Natural killer cell (primary cell): Measurements from ENCODE around the gene OR1E2. TPM values are rescaled to one million over a fixed set of nuclear protein-coding genes. Genes with fewer than 3 reads are reported as not detected.

ENCODE experiments used
- ATAC-seq, 3 donors: fragments of 150-1000 bp in 2 of 3; fragments of 200-7000 bp in 1 of 3; cut with Tn5 transposase; 1 replicate in 1 of 3; 2 replicates in 2 of 3; pipeline ENCODE4 v1.10.0; 2021; ENCODE audit warnings: mild to moderate bottlenecking in 2 of 3, moderate library complexity in 2 of 3
- DNase-seq, 2 donors: peaks; one replicate each; pipeline versions ENCODE4 v3.0.0 to v3.0.0-alpha.2; 2013 to 2021; ENCODE audit warnings: mixed read lengths in 1 of 2
- H3K27ac ChIP-seq: one replicate; pipeline ENCODE4 v1.5.1; 2013; ENCODE audit warnings: mild to moderate bottlenecking, low read length
- H3K27me3 ChIP-seq: one replicate; pipeline ENCODE4 v1.6.1; 2013; ENCODE audit warnings: low read length; ENCODE audit not compliant: control insufficient read depth, insufficient read depth
- H3K36me3 ChIP-seq: one replicate; pipeline ENCODE4 v1.6.1; 2013; ENCODE audit warnings: low read length; ENCODE audit not compliant: control insufficient read depth, insufficient read depth
- H3K4me1 ChIP-seq: one replicate; pipeline ENCODE4 v1.6.1; 2013; ENCODE audit warnings: low read length; ENCODE audit not compliant: control insufficient read depth, insufficient read depth
- H3K4me3 ChIP-seq: one replicate; pipeline ENCODE4 v1.5.1; 2013; ENCODE audit warnings: low read length
- H3K9me3 ChIP-seq: one replicate; pipeline ENCODE4 v1.6.1; 2013; ENCODE audit warnings: low read length; ENCODE audit not compliant: control insufficient read depth, insufficient read depth
- H3K27ac Mint-ChIP-seq, 2 donors: one replicate each; pipeline ENCODE4 v1.8.0; 2022; ENCODE audit warnings: mild to moderate bottlenecking in 2 of 2, mixed read lengths in 2 of 2, moderate library complexity in 1 of 2
- H3K27me3 Mint-ChIP-seq, 2 donors: one replicate each; pipeline ENCODE4 v1.8.0; 2022; ENCODE audit warnings: low read depth in 2 of 2, mixed read lengths in 2 of 2
- H3K36me3 Mint-ChIP-seq: one replicate; pipeline ENCODE4 v1.8.0; 2022; ENCODE audit warnings: mixed read lengths
- H3K4me1 Mint-ChIP-seq, 2 donors: one replicate each; pipeline ENCODE4 v1.8.0; 2022; ENCODE audit warnings: mixed read lengths in 2 of 2
- H3K4me3 Mint-ChIP-seq: one replicate; pipeline ENCODE4 v1.8.0; 2022; ENCODE audit warnings: mild to moderate bottlenecking, moderate library complexity, mixed read lengths
- H3K9me3 Mint-ChIP-seq, 2 donors: one replicate each; pipeline ENCODE4 v1.8.0; 2022; ENCODE audit warnings: mixed read lengths in 2 of 2
- CTCF ChIP-seq: fragments of 200-600 bp; IDR thresholded peaks from one replicate; pipeline ENCODE4 v1.8.0; 2022; ENCODE audit warnings: antibody characterized with exemption
- WGBS: methylation state at CpG from one replicate; pipeline ENCODE4 v1.1.7; 2013; ENCODE audit warnings: missing lambda C conversion rate; ENCODE audit not compliant: insufficient coverage; 5-methylcytosine and 5-hydroxymethylcytosine counted together
- intact Hi-C: fragments of 100-400 bp; cut with micrococcal nuclease; formaldehyde crosslinking; loops from one replicate; pipeline ENCODE4 v1.14.2; 2022
- total RNA-seq, 4 donors: library from RNA; stranded (reverse); fragments of 120-200 nt in 1 of 4; gene quantifications; one replicate each; pipeline versions ENCODE4 v1.2.3 to v1.2.4, GENCODE V29; 2013 to 2022

Gene OR1E2
- not detected for total RNA-seq
- not detected for total RNA-seq (2013)

- TF ChIP-seq CTCF, result no peak
Observed at GRCh38 chr17:3433741-3434140, at the start of gene OR1E2. Gene OR1E2 (minus strand): TSS chr17:3433841. CDS start chr17:3433841, 0 bp downstream.

GRCh38 chr17:3482852-3483251 is 49.2 kb upstream of the OR1E2 start:
- Histone ChIP-seq H3K27me3 (no peaks in the 10 kb centered on the region), H3K4me1 (no peaks in the 10 kb centered on the region), H3K36me3 (no peaks in the 10 kb centered on the region), H3K27ac (no peak overlapping the region), H3K4me3 (no peak overlapping the region), H3K9me3 (no peaks in the 10 kb centered on the region)
- Mint-ChIP-seq H3K27me3 (peaks cover 6 to 22% of the 10 kb centered on the region in 2 donors), H3K36me3 (no peaks in the 10 kb centered on the region), H3K9me3 (no peaks in the 10 kb centered on the region), H3K4me3 (no peak overlapping the region), H3K27ac (no peak overlapping the region), H3K4me1 (no peaks in the 10 kb centered on the region)
- DNase-seq, result no peak
- ATAC-seq, result no peak
- no peak for TF ChIP-seq CTCF
- 90% methylated on average over 1 of the region's 3 CpGs for WGBS
- intact Hi-C loops, result no loop called here

More at GRCh38 chr17:3433741-3434140, at the start of gene OR1E2:
- H3K4me1 Mint-ChIP-seq, result peaks cover 0 to 5% of the 10 kb centered on the region in 2 donors
- no peaks in the 10 kb centered on the region for H3K36me3 Mint-ChIP-seq
- Histone ChIP-seq H3K4me1 (no peaks in the 10 kb centered on the region), H3K27ac (no peak within 1 kb of the TSS), H3K27me3 (peaks cover 2% of the 10 kb centered on the region), H3K9me3 (no peaks in the 10 kb centered on the region), H3K4me3 (no peak within 1 kb of the TSS), H3K36me3 (no peaks in the 10 kb centered on the region)
- no peak within 1 kb of the TSS for H3K4me3 Mint-ChIP-seq
- no peak within 1 kb of the TSS for H3K27ac Mint-ChIP-seq
- WGBS, result 86% methylated on average over 3 of the region's 3 CpGs
- peaks cover 15 to 16% of the 10 kb centered on the region in 2 donors for H3K27me3 Mint-ChIP-seq
- DNase-seq, result no peak
- intact Hi-C loops, result no loop called here
- no peak for ATAC-seq
- H3K9me3 Mint-ChIP-seq, result peaks cover 0 to 2% of the 10 kb centered on the region in 2 donors

GRCh38 chr17:3479988-3480387 is 46.3 kb upstream of the OR1E2 start:
- intact Hi-C loops, result no loop called here
- no peak overlapping the region for H3K4me3 ChIP-seq
- H3K27me3 Mint-ChIP-seq, result peaks cover 0 to 17% of the 10 kb centered on the region in 2 donors
- no peaks in the 10 kb centered on the region for H3K36me3 ChIP-seq
- H3K9me3 ChIP-seq, result no peaks in the 10 kb centered on the region
- no peaks in the 10 kb centered on the region for H3K4me1 ChIP-seq
- H3K9me3 Mint-ChIP-seq, result no peaks in the 10 kb centered on the region
- H3K4me1 Mint-ChIP-seq, result peaks cover 5 to 7% of the 10 kb centered on the region in 2 donors
- H3K27me3 ChIP-seq, result no peaks in the 10 kb centered on the region
- H3K27ac ChIP-seq, result no peak overlapping the region
- DNase-seq (no peak), ATAC-seq (no peak)
- H3K4me3 Mint-ChIP-seq, result no peak overlapping the region
- H3K27ac Mint-ChIP-seq, result no peak overlapping the region
- H3K36me3 Mint-ChIP-seq, result no peaks in the 10 kb centered on the region
- no peak for TF ChIP-seq CTCF
- 95% methylated on average over 3 of the region's 3 CpGs for WGBS
